Adrenal gland (tissue), 12 donors: ENCODE data around the gene STK32C. TPM values are rescaled to one million over a fixed set of nuclear protein-coding genes. Genes with fewer than 3 reads are reported as not detected.

ENCODE experiments used
- DNase-seq, 7 donors: peaks; one replicate each; pipeline ENCODE4 v3.0.0-alpha.2; 2019 to 2020
- H3K27ac ChIP-seq, 5 donors: fragments of 200-600 bp; sonication (generic) in 4 of 5; 1 replicate in 3 of 5; 2 replicates in 2 of 5; pipeline versions ENCODE4 v1.5.1 to v1.8.0; 2016 to 2020; ENCODE audit warnings: mild to moderate bottlenecking in 1 of 5
- H3K27me3 ChIP-seq: fragments of 200-600 bp; 2 replicates; pipeline ENCODE4 v1.8.0; 2021
- H3K36me3 ChIP-seq, 2 donors: fragments of 200-600 bp; replicated peaks in 1 of 2; 1 replicate in 1 of 2; 2 replicates in 1 of 2; pipeline versions ENCODE4 v1.5.1 to v1.8.0; 2018 to 2022
- H3K4me1 ChIP-seq, 2 donors: fragments of 200-600 bp; replicated peaks in 1 of 2; 1 replicate in 1 of 2; 2 replicates in 1 of 2; pipeline versions ENCODE4 v1.5.1 to v1.8.0; 2018 to 2021
- H3K4me3 ChIP-seq, 4 donors: fragments of 200-600 bp; sonication (generic) in 3 of 4; one replicate each; pipeline ENCODE4 v1.5.1; 2016 to 2018
- H3K9me3 ChIP-seq, 3 donors: fragments of 200-600 bp; sonication (generic) in 1 of 3; replicated peaks in 1 of 3; 1 replicate in 2 of 3; 2 replicates in 1 of 3; pipeline versions ENCODE4 v1.5.1 to v1.8.0; 2016 to 2021
- CTCF ChIP-seq, 6 experiments: fragments of 450-650 bp in 4 of 6; fragments of 200-600 bp in 2 of 6; sonication (generic) in 1 of 6; IDR thresholded peaks; 1 replicate in 5 of 6; 2 replicates in 1 of 6; pipeline versions ENCODE4 v1.5.1 to v1.8.0; 2016 to 2021; ENCODE audit warnings: antibody characterized with exemption in 6 of 6, mild to moderate bottlenecking in 2 of 6, moderate library complexity in 1 of 6
- POLR2A ChIP-seq, 2 donors: fragments of 450-650 bp; IDR thresholded peaks; one replicate each; pipeline ENCODE4 v1.6.1; 2017; ENCODE audit warnings: antibody characterized with exemption in 2 of 2, mild to moderate bottlenecking in 2 of 2, moderate library complexity in 1 of 2
- WGBS, 4 donors: extraction: QIAGEN DNeasy Blood & Tissue Kit in 2 of 4; methylation state at CpG; one replicate each; pipeline versions ENCODE4 v1.1.5 to v1.1.7; 2013 to 2017; 5-methylcytosine and 5-hydroxymethylcytosine counted together
- intact Hi-C, 2 donors: fragments of 100-400 bp; cut with DNase I; formaldehyde crosslinking; loops; one replicate each; pipeline versions ENCODE4 v1.14.1 to v1.15.0; 2022 to 2023
- polyA plus RNA-seq, 3 donors: library from polyadenylated mRNA; stranded (reverse); fragments of 200-250 nt in 2 of 3; fragments of 350-450 nt in 1 of 3; fragmentation: Illumina TruSeq in 1 of 3; extraction: RNeasy Lipid Tissue Mini Kit (QIAGEN cat#74804) in 1 of 3; gene quantifications; one replicate each; pipeline ENCODE4 v1.2.3, GENCODE V29; 2013 to 2014
- total RNA-seq, 9 donors: library from RNA; depleted of rRNA in 4 of 9; stranded (reverse); fragments of >200 nt in 4 of 9; fragments of 120-200 nt in 1 of 9; fragmentation: NEBNext Ultra II Directional in 1 of 9; extraction: Animal tissue kit (Norgen Biotek cat#: 25700) in 1 of 9; gene quantifications; one replicate each; pipeline versions ENCODE4 v1.1.0 to v1.2.4, GENCODE V29; 2013 to 2023
- donor health status: healthy with polysubstance abuse.
- donor health status: Bipolar disorder and iron deficiency.
- donor health status: DM: yes; HTN: yes; CAD: no.
- donor health status: DM: no; HTN: no; CAD: no.
- donor health status: DM: no; HTN: no; CAD: no.
- donor health status: DM: yes; HTN: yes; CAD: no.

Gene STK32C
- total and polyA plus RNA-seq, 12 donors: 2.8 to 36.5 (median 15.9) TPM

GRCh38 chr10:132313865-132314264 lies 6.1 kb upstream of the STK32C start:
- no peak for DNase-seq
- Histone ChIP-seq H3K9me3 (no peaks in the 10 kb centered on the region), H3K27me3 (no peaks in the 10 kb centered on the region), H3K4me3 (no peak overlapping the region), H3K27ac (no peak overlapping the region), H3K36me3 (no peaks in the 10 kb centered on the region), H3K4me1 (peaks cover 0 to 10% of the 10 kb centered on the region in 2 donors)
- TF ChIP-seq CTCF (IDR thresholded peaks at IDR 0.05) (no peak), POLR2A (IDR thresholded peaks at IDR 0.05) (no peak)
- 94 to 100% (median 99%) methylated on average over 2 to 6 of the region's 6 CpGs for WGBS, 4 donors
- intact Hi-C loops: no loop called here

- no peak for TF ChIP-seq CTCF (IDR thresholded peaks at IDR 0.05)
- no peak for TF ChIP-seq POLR2A (IDR thresholded peaks at IDR 0.05)
- Histone ChIP-seq H3K27me3 (no peaks in the 10 kb centered on the region), H3K27ac (no peak overlapping the region), H3K9me3 (no peaks in the 10 kb centered on the region), H3K36me3 (no peaks in the 10 kb centered on the region), H3K4me3 (no peak overlapping the region), H3K4me1 (peaks cover 0 to 10% of the 10 kb centered on the region in 2 donors)
- no peak for DNase-seq
- WGBS, 4 donors: 83 to 90% (median 87%) methylated on average over 12 of the region's 12 CpGs
- intact Hi-C loops: no loop called here
Observed at GRCh38 chr10:132313305-132313704, 5.6 kb upstream of the STK32C start.

- Histone ChIP-seq H3K9me3 (no peaks in the 10 kb centered on the region), H3K4me1 (peaks cover 6 to 19% of the 10 kb centered on the region in 2 donors), H3K36me3 (no peaks in the 10 kb centered on the region), H3K4me3 (no peak overlapping the region), H3K27ac (peak overlapping the region in 1 of 5 donors; percentile 49), H3K27me3 (no peaks in the 10 kb centered on the region)
- WGBS, 4 donors: 38 to 65% (median 49%) methylated on average over 15 to 18 of the region's 18 CpGs
- TF ChIP-seq CTCF (IDR thresholded peaks at IDR 0.05) (peak in 4 of 6 experiments; percentile 15 to 49 (median 33)), POLR2A (IDR thresholded peaks at IDR 0.05) (no peak)
- peak in 6 of 7 donors; percentile 60 to 77 (median 64) for DNase-seq
- intact Hi-C loops: no loop called here
Observed at GRCh38 chr10:132311338-132311939, 3.7 kb upstream of the STK32C start.

- Histone ChIP-seq H3K27me3 (no peaks in the 10 kb centered on the region), H3K4me3 (no peak overlapping the region), H3K4me1 (peaks cover 6 to 19% of the 10 kb centered on the region in 2 donors), H3K27ac (peak overlapping the region in 1 of 5 donors; percentile 49), H3K9me3 (no peaks in the 10 kb centered on the region), H3K36me3 (no peaks in the 10 kb centered on the region)
- TF ChIP-seq CTCF (IDR thresholded peaks at IDR 0.05) (no peak), POLR2A (IDR thresholded peaks at IDR 0.05) (no peak)
- intact Hi-C loops: no loop called here
- WGBS, 4 donors: 66 to 79% (median 73%) methylated on average over 17 of the region's 17 CpGs
- DNase-seq: peak in 2 of 7 donors; percentile 10 to 56
Observed at GRCh38 chr10:132310701-132311337, 3.1 kb upstream of the STK32C start.
